GM23338 (cell line): ENCODE results near the gene FXYD6. TPM values are rescaled to one million over a fixed set of nuclear protein-coding genes. Genes with fewer than 3 reads are reported as not detected.

ENCODE experiments used
- ATAC-seq: fragments of 200-7000 bp; cut with Tn5 transposase; 3 replicates; pipeline ENCODE4 v1.9.1; 2020
- DNase-seq: peaks from one replicate; pipeline ENCODE4 v3.0.0-alpha.2; 2015; ENCODE audit warnings: low spot score
- H2AFZ ChIP-seq: fragments of 200-600 bp; sonication (generic); 2 replicates; pipeline ENCODE4 v1.8.0; 2016; ENCODE audit warnings: antibody characterized with exemption, mild to moderate bottlenecking, moderate library complexity
- H3F3A ChIP-seq: fragments of 200-600 bp; sonication (generic); replicated peaks from 2 replicates; pipeline ENCODE4 v1.8.0; 2017; ENCODE audit warnings: antibody characterized with exemption, mixed run types, low read depth
- H3K27ac ChIP-seq: fragments of 200-600 bp; sonication (generic); 2 replicates; pipeline ENCODE4 v1.6.1; 2016; ENCODE audit warnings: low read depth
- H3K27me3 ChIP-seq: fragments of 200-600 bp; sonication (generic); 2 replicates; pipeline ENCODE4 v1.8.0; 2016; ENCODE audit warnings: mild to moderate bottlenecking, mixed run types, moderate library complexity; ENCODE audit not compliant: insufficient read depth
- H3K36me3 ChIP-seq: fragments of 200-600 bp; sonication (generic); 2 replicates; pipeline ENCODE4 v1.8.0; 2016; ENCODE audit warnings: mild to moderate bottlenecking; ENCODE audit not compliant: insufficient read depth
- H3K4me1 ChIP-seq: fragments of 200-600 bp; sonication (generic); 2 replicates; pipeline ENCODE4 v1.8.0; 2016; ENCODE audit warnings: mild to moderate bottlenecking, moderate library complexity; ENCODE audit not compliant: insufficient read depth
- H3K4me2 ChIP-seq: fragments of 200-600 bp; sonication (generic); 2 replicates; pipeline ENCODE4 v1.7.1; 2017; ENCODE audit warnings: mixed run types
- H3K4me3 ChIP-seq: fragments of 200-600 bp; sonication (generic); 2 replicates; pipeline ENCODE4 v1.6.1; 2016; ENCODE audit warnings: mixed run types
- H3K79me2 ChIP-seq: fragments of 200-600 bp; sonication (generic); replicated peaks from 2 replicates; pipeline ENCODE4 v1.8.0; 2017; ENCODE audit warnings: mild to moderate bottlenecking; ENCODE audit not compliant: insufficient read depth
- H3K9me2 ChIP-seq: fragments of 200-600 bp; sonication (generic); 2 replicates; pipeline ENCODE4 v1.8.0; 2017; ENCODE audit not compliant: insufficient read depth
- H4K20me1 ChIP-seq: fragments of 200-600 bp; sonication (generic); replicated peaks from 2 replicates; pipeline ENCODE4 v1.8.0; 2017; ENCODE audit warnings: mild to moderate bottlenecking; ENCODE audit not compliant: insufficient read depth
- H3K27ac Mint-ChIP-seq: 2 replicates; pipeline ENCODE4 v1.8.0; 2020; ENCODE audit warnings: inconsistent platforms, mild to moderate bottlenecking, moderate library complexity, mixed read lengths
- H3K27me3 Mint-ChIP-seq: 3 replicates; pipeline ENCODE4 v1.8.0; 2022; ENCODE audit warnings: low read depth, mild to moderate bottlenecking, moderate library complexity, mixed read lengths, inconsistent platforms; ENCODE audit not compliant: insufficient read depth, poor library complexity
- H3K36me3 Mint-ChIP-seq: 3 replicates; pipeline ENCODE4 v1.8.0; 2021; ENCODE audit warnings: low read depth, mild to moderate bottlenecking, inconsistent platforms, moderate library complexity, mixed read lengths
- H3K4me1 Mint-ChIP-seq: 3 replicates; pipeline ENCODE4 v1.8.0; 2020; ENCODE audit warnings: mild to moderate bottlenecking, inconsistent platforms, mixed read lengths
- H3K4me3 Mint-ChIP-seq: 3 replicates; pipeline ENCODE4 v1.8.0; 2021; ENCODE audit warnings: moderate library complexity, mild to moderate bottlenecking, inconsistent platforms, mixed read lengths
- H3K9me3 Mint-ChIP-seq: 3 replicates; pipeline ENCODE4 v1.8.0; 2020; ENCODE audit warnings: moderate library complexity, mild to moderate bottlenecking, inconsistent platforms, mixed read lengths
- CTCF ChIP-seq, 2 experiments: fragments of 200-600 bp in 1 of 2; sonication (generic) in 1 of 2; conservative IDR thresholded peaks; 2 replicates each; pipeline versions ENCODE4 v1.5.1 to v1.6.1; 2016 to 2017; ENCODE audit warnings: antibody characterized with exemption in 2 of 2, low read depth in 2 of 2, mild to moderate bottlenecking in 2 of 2, moderate library complexity in 1 of 2
- ETS1 ChIP-seq: IDR thresholded peaks from 2 replicates; pipeline ENCODE4 v1.6.1; 2016; ENCODE audit warnings: antibody characterized with exemption
- EZH2 ChIP-seq: fragments of 200-600 bp; sonication (generic); IDR thresholded peaks from one replicate; pipeline ENCODE4 v1.8.0; 2017; ENCODE audit warnings: antibody characterized with exemption, mild to moderate bottlenecking, low read depth; ENCODE audit not compliant: unreplicated experiment
- EZH2phosphoT487 ChIP-seq: fragments of 200-600 bp; sonication (generic); IDR thresholded peaks from one replicate; pipeline ENCODE4 v1.8.1; 2018; ENCODE audit warnings: antibody characterized with exemption; ENCODE audit not compliant: unreplicated experiment
- POLR2AphosphoS5 ChIP-seq: IDR thresholded peaks from 2 replicates; pipeline ENCODE4 v1.6.1; 2016; ENCODE audit warnings: antibody characterized with exemption, low read depth
- REST ChIP-seq: IDR thresholded peaks from one replicate; pipeline ENCODE4 v1.6.1; 2018; ENCODE audit warnings: antibody characterized with exemption; ENCODE audit not compliant: unreplicated experiment
- STAT1 ChIP-seq: IDR thresholded peaks from one replicate; pipeline ENCODE4 v1.6.1; 2016; ENCODE audit warnings: antibody characterized with exemption; ENCODE audit not compliant: unreplicated experiment
- ZNF331 ChIP-seq: fragments of 250-450 bp; sonication (Bioruptor Pico); IDR thresholded peaks from 2 replicates; pipeline ENCODE4 v1.5.0; 2020; ENCODE audit warnings: low read depth, mild to moderate bottlenecking, moderate library complexity
- ZNF462 ChIP-seq: fragments of 250-450 bp; sonication (Bioruptor Pico); IDR thresholded peaks from 2 replicates; pipeline ENCODE4 v1.5.0; 2020; ENCODE audit warnings: mild to moderate bottlenecking, moderate library complexity
- polyA plus RNA-seq: library from polyadenylated mRNA; unstranded; fragments of >200 nt; fragmentation: Nextera tagmentation; extraction: Ambion mirVana; gene quantifications from 2 replicates; pipeline ENCODE4 v1.2.1, GENCODE V29; 2016
- total RNA-seq: library from RNA; depleted of rRNA; stranded (reverse); fragments of >200 nt; shearing (Covaris generic); gene quantifications from 2 replicates; pipeline ENCODE4 v1.2.3, GENCODE V29; 2014

Gene FXYD6
- total and polyA plus RNA-seq, 2 experiments from 2014 or later: 26.2 to 30.7 TPM

GRCh38 chr11:117900720-117901440 lies 24.4 kb upstream of the FXYD6 start:
- no peaks in the 10 kb centered on the region for H3F3A ChIP-seq
- DNase-seq (no peak), ATAC-seq (no peak)
- H3K79me2 ChIP-seq: no peaks in the 10 kb centered on the region
- H3K4me1 ChIP-seq: no peaks in the 10 kb centered on the region
- TF ChIP-seq REST: no peak
- TF ChIP-seq STAT1: no peak
- no peak for TF ChIP-seq ZNF462 (CRISPR knock-in tag)
- TF ChIP-seq EZH2phosphoT487: no peak
- TF ChIP-seq ZNF331 (CRISPR knock-in tag): no peak
- TF ChIP-seq ETS1: no peak
- no peak for TF ChIP-seq CTCF (conservative IDR thresholded peaks at IDR 0.05; ENCODE audit: low read depth in 2 of 2)
- TF ChIP-seq EZH2: no peak
- TF ChIP-seq POLR2AphosphoS5: no peak
- H3K27ac ChIP-seq: no peak overlapping the region
- H3K4me3 ChIP-seq: no peak overlapping the region
- no peak overlapping the region for H3K27ac Mint-ChIP-seq
- H3K27me3 Mint-ChIP-seq: peaks cover 7% of the 10 kb centered on the region
- H3K9me3 Mint-ChIP-seq: no peaks in the 10 kb centered on the region
- no peaks in the 10 kb centered on the region for H3K27me3 ChIP-seq
- no peaks in the 10 kb centered on the region for H4K20me1 ChIP-seq
- H3K9me2 ChIP-seq: peaks cover 5% of the 10 kb centered on the region; the same call in 1 of the 2 replicates
- H3K4me1 Mint-ChIP-seq: no peaks in the 10 kb centered on the region
- no peaks in the 10 kb centered on the region for H3K36me3 Mint-ChIP-seq
- H2AFZ ChIP-seq: no peak overlapping the region
- no peak overlapping the region for H3K4me3 Mint-ChIP-seq
- no peak overlapping the region for H3K4me2 ChIP-seq
- H3K36me3 ChIP-seq: no peaks in the 10 kb centered on the region
